ENCODE results near the gene SFXN3.

GRCh38 chr10:101040851-101041250 lies 9.8 kb downstream of the SFXN3 start:
- TF ChIP-seq CTCF (IDR thresholded peaks at IDR 0.05), result no peak
- TF ChIP-seq POLR2A (IDR thresholded peaks at IDR 0.05), result no peak

Measured in lower leg skin (tissue), 3 donors.